Osteocyte (in vitro differentiated cells): ENCODE measurements around the gene AQP7. TPM values are rescaled to one million over a fixed set of nuclear protein-coding genes. Genes with fewer than 3 reads are reported as not detected.

Source experiments
- DNase-seq: peaks from one replicate; pipeline ENCODE4 v3.0.0; 2021; ENCODE audit warnings: mixed read lengths; ENCODE audit not compliant: unreplicated experiment; ENCODE audit errors: extremely low spot score
- H3K27ac Mint-ChIP-seq: one replicate; pipeline ENCODE4 v1.8.0; 2021; ENCODE audit warnings: mild to moderate bottlenecking, mixed read lengths; ENCODE audit not compliant: unreplicated experiment
- H3K27me3 Mint-ChIP-seq: one replicate; pipeline ENCODE4 v1.8.0; 2021; ENCODE audit warnings: mixed read lengths; ENCODE audit not compliant: unreplicated experiment
- H3K36me3 Mint-ChIP-seq: one replicate; pipeline ENCODE4 v1.8.0; 2021; ENCODE audit warnings: mixed read lengths; ENCODE audit not compliant: unreplicated experiment
- H3K4me1 Mint-ChIP-seq: one replicate; pipeline ENCODE4 v1.8.0; 2021; ENCODE audit warnings: mixed read lengths; ENCODE audit not compliant: unreplicated experiment
- H3K4me3 Mint-ChIP-seq: one replicate; pipeline ENCODE4 v1.8.0; 2021; ENCODE audit warnings: mild to moderate bottlenecking, moderate library complexity, mixed read lengths; ENCODE audit not compliant: unreplicated experiment
- H3K9me3 Mint-ChIP-seq: one replicate; pipeline ENCODE4 v1.8.0; 2021; ENCODE audit warnings: mixed read lengths; ENCODE audit not compliant: unreplicated experiment
- CTCF ChIP-seq: fragments of 200-600 bp; sonication (generic); IDR thresholded peaks from 2 replicates; pipeline ENCODE4 v1.5.0; 2021; ENCODE audit warnings: antibody characterized with exemption, mild to moderate bottlenecking, moderate library complexity
- total RNA-seq: library from RNA; stranded (reverse); gene quantifications from 2 replicates; pipeline ENCODE4 v1.2.1, GENCODE V29; 2021

AQP7 gene
- total RNA-seq, 1 donor from 2014 or later = not detected

- Mint-ChIP-seq H3K9me3 (no peaks in the 10 kb centered on the region), H3K27me3 (peaks cover 22% of the 10 kb centered on the region), H3K4me3 (no peak overlapping the region), H3K36me3 (no peaks in the 10 kb centered on the region), H3K27ac (no peak overlapping the region), H3K4me1 (peaks cover 9% of the 10 kb centered on the region)
- no peak for TF ChIP-seq CTCF
- DNase-seq = no peak
Measured at GRCh38 chr9:33419708-33420303, 17.4 kb upstream of the AQP7 start.

- Mint-ChIP-seq H3K27me3 (peaks cover 25% of the 10 kb centered on the region), H3K4me3 (no peak overlapping the region)
Measured at GRCh38 chr9:33418090-33418489, 15.7 kb upstream of the AQP7 start.

GRCh38 chr9:33416996-33417395 lies 14.6 kb upstream of the AQP7 start:
- Mint-ChIP-seq H3K27ac (no peak overlapping the region), H3K4me3 (no peak overlapping the region), H3K36me3 (no peaks in the 10 kb centered on the region), H3K27me3 (peaks cover 25% of the 10 kb centered on the region), H3K9me3 (no peaks in the 10 kb centered on the region), H3K4me1 (peaks cover 9% of the 10 kb centered on the region)
- no peak for DNase-seq
- no peak for TF ChIP-seq CTCF

More at GRCh38 chr9:33418090-33418489, 15.7 kb upstream of the AQP7 start:
- Mint-ChIP-seq H3K27ac (no peak overlapping the region), H3K9me3 (no peaks in the 10 kb centered on the region), H3K4me1 (peaks cover 9% of the 10 kb centered on the region), H3K36me3 (no peaks in the 10 kb centered on the region)
- TF ChIP-seq CTCF = no peak
- no peak for DNase-seq

GRCh38 chr9:33415501-33416038 lies 13.2 kb upstream of the AQP7 start:
- TF ChIP-seq CTCF = peak; percentile 64
- DNase-seq = no peak
- Mint-ChIP-seq H3K9me3 (no peaks in the 10 kb centered on the region), H3K4me3 (no peak overlapping the region), H3K27me3 (peaks cover 26% of the 10 kb centered on the region), H3K36me3 (no peaks in the 10 kb centered on the region), H3K27ac (no peak overlapping the region), H3K4me1 (peaks cover 9% of the 10 kb centered on the region)

- Mint-ChIP-seq H3K36me3 (no peaks in the 10 kb centered on the region), H3K27ac (no peak overlapping the region), H3K4me3 (no peak overlapping the region), H3K4me1 (peaks cover 9% of the 10 kb centered on the region), H3K27me3 (peaks cover 21% of the 10 kb centered on the region), H3K9me3 (no peaks in the 10 kb centered on the region)
- DNase-seq = no peak
- no peak for TF ChIP-seq CTCF
Measured at GRCh38 chr9:33414889-33415500, 12.6 kb upstream of the AQP7 start.
